Germinal center (tissue), 1 donor: ENCODE measurements around the gene GSTM4.
A peak's percentile ranks its signal among the peaks of the same experiment; 100 is the strongest.

Experiments used
- DNase-seq: peaks from one replicate; pipeline ENCODE4 v3.0.0; 2012; ENCODE audit warnings: mixed read lengths, low spot score

GSTM4 gene

DNA sequence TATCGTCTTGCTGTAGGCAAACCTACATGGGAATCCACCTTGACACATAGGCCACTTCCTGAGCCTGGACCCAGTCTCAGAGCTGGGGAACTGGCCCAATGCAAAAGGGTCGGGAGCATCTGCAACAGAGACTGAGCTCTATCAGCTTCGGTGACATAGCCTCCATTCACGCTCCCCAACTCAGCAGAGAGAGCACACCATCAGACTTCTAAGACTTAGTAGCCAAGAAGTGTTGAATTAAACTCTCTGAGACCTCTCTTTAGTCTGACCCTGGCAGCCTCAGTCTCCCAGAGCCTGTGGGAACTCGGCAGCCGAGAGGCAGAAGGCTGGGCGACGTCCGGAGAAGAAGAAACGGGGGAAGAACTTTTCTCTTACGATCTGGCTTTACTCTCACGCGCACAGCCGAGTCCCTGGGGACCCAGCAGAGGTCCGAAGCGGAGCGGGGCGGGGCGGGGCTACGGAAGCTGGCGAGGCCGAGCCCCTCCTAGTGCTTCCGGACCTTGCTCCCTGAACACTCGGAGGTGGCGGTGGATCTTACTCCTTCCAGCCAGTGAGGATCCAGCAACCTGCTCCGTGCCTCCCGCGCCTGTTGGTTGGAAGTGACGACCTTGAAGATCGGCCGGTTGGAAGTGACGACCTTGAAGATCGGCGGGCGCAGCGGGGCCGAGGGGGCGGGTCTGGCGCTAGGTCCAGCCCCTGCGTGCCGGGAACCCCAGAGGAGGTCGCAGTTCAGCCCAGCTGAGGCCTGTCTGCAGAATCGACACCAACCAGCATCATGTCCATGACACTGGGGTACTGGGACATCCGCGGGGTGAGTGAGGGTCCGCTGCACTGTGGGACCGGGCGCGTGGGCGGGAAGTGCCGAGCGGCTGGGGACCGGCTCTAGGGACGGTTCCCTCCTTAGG lies at the start of gene GSTM4:
Gene GSTM4, plus strand, starts transcription at position 485 of the 905 bp plus-strand sequence. Its CDS starts 291 bp downstream, at position 776.
- DNase-seq = peak; percentile 81

DNA sequence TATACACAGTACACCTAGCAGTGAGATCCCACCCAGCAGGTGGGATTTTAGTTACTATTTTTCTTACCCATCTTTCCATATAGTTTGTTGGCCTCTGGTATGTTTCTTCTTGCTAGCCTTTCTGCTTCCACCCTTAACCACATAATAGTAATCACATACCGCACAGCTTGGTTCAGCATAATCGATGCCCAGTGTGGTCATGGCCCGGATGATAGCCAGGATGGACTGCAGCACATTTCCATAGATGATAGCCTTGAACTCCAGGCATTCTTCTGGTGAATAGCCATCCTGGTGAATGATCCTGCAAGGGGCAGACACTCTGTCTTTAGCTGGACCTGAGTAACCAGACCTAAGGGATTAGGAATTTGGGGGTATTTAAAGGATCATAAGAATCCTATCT lies 46.0 kb upstream of the GSTM4 start:
- no peak for DNase-seq

DNA sequence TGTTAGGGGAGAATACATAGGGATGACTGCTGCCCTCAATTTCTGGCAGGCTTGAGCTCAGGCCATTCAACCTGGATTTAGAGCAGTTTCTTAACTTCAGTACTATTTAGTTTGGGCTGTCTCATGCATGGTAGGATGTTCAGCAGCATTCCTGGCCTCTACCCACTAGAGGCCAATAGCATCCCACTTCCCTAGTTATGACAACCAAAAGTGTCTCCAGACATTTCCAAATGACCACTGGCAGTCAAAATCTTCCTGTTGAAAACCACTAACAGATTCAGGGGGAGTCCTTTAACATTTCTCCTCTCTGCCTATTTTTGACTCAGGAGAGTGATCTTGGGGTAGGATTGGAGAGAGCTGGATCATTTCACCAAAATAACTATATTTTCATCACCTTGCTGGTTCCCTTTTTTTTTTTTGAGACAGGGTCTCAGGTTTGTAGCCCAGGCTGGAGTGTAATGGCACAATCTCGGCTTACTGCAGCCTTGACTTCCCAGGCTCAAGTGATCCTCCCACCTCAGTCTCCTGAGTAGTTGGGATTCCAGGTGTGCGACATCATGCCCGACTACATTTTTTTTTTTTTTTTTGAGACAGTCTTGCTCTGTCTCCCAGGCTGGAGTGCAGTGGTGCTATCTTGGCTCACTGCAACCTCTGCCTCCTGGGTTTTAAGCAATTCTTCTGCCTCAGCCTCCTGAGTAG lies 45.1 kb upstream of the GSTM4 start:
- no peak for DNase-seq

DNA sequence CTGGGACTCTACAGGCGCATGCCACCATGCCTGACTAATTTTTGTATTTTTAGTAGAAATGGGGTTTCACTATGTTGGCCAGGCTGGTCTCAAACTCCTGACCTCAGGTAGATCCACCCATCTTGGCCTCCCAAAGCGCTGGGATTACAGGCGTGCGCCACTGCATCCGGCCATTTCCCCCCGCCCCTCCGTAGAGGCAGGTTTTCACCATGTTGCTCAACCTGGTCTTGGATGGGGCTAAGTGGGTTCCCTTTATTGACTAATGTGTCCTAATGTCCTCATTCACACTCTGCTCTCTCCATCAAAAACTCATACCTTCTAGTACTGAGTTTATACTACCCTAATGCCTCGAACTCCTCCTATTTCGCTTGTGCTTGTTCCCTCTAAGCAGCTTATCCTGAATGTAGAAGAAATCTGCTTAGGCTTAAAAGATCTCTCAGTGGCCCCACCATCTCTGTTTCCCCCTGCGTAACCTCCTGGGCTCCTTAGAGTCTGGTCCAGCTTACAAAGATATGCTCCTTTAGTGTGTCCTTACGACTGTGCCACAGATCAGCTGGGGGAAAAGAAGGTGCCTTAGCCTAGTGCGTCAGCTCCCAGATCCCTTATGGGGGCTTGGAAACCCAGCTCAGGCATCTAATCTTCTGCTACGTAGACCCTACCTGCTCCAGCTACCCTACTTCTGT lies 44.5 kb upstream of the GSTM4 start:
- no peak for DNase-seq

DNA sequence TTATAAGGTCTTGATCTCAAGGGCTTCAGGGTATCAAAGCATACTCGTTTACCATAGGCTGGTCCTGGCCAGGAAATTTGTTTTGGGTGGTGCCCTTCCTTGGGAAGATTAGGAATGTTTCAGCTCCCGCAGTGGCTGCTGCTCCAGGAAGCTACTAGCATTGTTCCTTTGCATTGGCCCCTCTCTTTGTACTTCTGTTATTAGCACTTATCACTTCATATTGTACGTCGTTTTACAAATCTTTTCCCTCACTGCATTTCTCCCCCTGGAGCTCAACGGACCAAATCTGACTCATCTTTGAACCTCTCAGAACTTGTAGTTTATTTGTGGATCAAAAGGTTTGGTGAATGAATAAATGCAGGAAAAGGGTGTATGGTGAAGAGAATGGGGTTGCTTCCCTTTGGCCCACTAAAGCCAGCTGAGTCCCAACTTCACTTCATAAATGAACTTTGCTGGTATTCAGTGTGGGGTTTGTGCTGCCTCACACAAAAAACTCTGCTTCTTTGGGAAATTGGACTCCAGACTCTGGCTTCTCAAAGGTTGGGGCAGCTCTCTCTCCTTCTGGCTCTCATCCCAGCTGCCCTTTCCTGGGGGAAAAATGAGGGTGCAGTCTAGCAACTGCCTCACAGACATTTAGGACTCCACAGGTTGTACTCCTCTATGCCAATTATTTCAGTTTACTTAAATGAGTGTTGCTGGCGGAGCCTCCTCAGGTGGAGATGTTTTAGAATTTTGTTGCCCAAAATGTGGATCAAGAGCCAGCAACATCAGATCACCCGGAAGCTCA lies 42.3 kb upstream of the GSTM4 start:
- no peak for DNase-seq

DNA sequence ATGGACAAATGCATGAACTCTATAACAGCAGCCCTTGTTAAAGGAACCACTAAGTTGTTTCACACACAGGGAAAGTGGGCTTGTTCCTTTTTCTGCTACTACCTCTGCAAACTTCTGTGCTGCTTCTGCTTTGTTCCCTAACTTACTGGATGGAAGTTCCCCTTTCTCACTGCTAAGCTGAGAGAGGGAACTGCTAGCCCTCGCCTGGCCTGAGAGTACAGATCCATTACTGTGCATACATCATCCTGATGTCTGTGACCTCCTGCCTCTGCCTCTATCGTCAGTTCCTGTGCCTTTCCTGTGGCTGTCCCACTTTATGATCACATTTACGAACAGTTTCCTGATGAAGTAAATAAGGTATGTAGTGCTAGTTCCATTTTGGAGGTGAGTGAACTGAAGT lies 40.0 kb upstream of the GSTM4 start:
- DNase-seq = peak; percentile 45

DNA sequence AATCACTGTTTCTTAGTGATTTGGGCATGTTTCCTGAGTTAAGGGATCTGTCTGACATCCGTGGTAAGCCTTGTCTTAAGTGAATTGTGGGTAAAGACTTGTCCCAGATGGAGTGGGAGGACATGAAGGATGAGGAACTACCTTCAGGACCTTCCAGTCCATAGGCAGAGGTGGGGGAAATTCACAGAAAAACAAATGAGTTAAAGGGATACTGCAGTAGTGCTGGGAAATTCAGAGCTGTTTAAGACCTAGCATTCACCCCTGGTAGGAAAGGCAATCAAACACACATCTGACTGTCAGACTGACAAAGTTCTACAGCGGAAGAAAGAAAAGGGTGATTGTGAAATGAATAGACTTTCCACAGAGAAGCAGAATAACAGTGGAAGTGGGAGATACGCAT lies 39.5 kb upstream of the GSTM4 start:
- no peak for DNase-seq

DNA sequence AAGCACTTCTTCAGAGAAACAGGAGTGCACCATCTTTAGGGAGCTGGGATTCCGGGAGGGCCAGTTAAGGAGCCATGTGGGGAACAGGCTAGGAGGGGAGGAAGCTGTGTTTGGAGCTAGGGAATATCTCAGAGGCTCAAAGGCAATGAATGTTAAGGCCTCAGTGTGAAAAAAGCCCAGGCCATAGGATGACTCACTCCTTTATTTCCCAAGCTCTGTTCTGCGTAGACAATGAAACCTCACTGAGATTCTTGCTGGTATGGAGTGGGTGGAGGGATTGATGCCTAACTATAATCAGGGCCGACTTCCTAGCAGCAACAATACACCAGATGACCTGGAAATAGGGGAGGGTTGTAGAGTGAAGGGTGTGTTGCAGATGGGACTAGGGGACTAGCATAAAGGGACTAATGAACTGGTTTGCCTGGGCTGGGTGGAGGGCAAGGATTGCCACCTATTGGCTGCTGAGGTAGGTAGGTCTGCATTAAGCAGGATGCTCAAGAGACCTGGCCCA lies 38.6 kb upstream of the GSTM4 start:
- DNase-seq = no peak

DNA sequence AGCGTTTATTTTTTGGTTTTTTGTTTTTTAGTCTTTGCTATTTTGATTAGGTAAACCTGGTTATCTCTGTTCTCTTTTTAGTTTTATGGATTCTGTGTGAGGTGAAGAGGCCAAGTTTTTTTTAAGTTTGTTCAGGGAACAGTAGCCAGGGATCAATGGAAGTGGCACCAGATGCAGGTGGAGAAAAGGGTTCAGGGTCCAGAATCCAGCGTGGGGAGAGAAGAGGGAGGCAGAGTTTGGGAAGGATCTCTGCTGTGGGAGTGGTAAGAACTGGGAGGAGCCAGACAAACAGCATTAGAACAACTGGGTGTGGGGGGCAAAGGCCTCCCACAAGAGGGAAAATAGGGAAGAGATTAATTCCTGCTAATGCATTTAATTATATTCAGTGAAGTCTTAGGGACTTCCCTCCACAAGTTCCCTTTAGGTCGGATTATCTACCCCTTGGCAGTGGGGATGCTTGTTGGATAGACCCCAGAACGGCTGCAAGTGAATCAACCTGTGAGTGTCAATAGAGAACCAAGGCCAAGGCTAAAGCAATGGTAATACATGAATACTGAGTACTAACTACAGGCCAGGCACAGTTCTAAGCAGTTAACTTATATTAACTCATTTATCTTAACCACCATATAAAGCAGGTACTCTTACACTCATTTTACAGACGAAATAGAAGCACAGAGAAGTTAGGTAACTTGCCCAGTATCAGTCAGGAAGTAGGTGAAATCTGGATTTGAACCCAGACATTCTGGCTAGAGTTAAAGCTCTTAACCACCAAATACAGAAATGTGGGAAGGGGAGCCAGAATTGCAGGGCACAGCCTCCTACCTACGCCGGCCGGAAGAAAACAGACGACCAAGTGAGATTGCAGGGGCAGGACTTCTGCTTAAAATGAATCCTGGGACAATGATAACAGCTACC lies 37.0 kb upstream of the GSTM4 start:
- no peak for DNase-seq

DNA sequence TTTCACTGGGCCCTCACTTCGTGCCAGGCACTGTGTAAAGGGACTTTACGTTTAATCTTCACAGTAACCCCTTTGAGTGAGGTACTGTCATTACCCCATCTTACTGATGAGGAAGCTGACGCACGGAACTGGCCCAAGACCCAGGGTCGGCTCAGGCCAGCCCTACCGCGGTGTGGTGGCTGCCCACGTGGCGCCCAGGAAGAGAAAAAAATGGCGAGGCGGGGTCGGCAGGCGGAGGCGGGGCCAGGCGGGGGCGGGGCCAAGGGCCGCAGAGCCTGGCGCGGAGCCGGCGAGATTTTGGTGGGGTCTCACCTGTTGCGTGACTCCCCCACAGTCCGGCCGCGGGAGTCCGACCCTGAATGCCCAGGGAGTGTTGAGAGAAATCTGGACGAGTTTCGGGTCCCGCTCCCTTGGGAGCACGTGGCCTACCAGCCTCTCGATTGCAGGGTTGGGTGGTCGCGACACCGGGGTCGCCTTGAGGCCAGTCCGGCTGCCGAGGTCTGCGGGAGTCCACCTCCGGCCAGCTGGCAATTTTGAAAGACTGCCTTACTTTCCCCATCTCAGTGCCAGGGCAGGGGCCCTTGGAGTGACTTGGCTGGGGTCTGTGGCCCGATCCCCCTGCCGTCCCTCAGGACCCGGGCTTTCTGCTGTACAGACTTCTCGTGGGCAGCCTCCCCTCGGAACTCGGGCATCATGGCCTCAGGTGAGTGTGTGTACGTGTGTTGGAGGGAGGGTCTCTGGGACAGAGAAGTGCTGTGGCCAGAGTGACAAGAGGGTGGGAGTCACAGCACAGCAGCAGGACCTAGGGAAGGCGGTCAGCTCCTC lies 36.1 kb upstream of the GSTM4 start, which contains the start of the genes AMPD2 and GNAT2:
Gene AMPD2, plus strand, starts transcription at position 262 of the 825 bp plus-strand sequence. CDS start 1,339 bp downstream, outside the sequence.
Gene GNAT2, minus strand, starts transcription at position 41 of the 825 bp plus-strand sequence. CDS start 6,746 bp downstream, outside the sequence.
- DNase-seq = peak; percentile 86

DNA sequence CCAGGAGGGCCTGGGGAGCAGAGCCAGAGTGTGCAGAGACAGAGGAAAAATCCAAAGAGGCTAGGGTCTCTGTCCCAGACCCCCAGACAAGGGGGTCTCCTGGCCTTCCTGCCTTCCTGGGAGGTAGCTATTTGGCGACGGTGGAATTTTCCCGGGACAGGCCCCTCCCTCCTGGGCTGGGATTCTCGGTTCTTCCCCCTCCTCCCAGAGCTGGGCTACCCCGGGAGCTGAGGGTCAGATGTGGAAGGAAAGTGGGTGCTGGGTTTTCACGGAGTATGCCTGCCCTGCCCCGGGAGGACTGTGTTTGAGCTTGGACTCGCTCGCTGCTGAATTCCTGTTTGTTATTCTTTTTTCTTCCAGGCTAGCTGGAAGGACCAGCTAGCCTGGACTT lies 35.5 kb upstream of the GSTM4 start:
- peak; percentile 47 for DNase-seq

DNA sequence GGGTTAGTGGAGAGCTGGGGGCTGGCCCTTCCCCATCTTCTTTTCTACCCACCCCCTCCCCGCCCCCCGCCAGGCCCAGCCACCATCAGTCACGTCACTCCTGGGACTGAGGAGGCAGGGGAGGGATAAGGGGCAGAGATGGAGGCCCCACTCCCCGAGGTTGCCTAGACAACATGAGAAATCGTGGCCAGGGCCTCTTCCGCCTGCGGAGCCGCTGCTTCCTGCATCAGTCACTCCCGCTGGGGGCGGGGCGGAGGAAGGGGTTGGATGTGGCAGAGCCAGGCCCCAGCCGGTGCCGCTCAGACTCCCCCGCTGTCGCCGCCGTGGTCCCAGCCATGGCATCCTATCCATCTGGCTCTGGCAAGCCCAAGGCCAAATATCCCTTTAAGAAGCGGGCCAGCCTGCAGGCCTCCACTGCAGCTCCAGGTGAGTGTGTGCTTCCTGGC lies 35.0 kb upstream of the GSTM4 start:
- peak; percentile 87 for DNase-seq

DNA sequence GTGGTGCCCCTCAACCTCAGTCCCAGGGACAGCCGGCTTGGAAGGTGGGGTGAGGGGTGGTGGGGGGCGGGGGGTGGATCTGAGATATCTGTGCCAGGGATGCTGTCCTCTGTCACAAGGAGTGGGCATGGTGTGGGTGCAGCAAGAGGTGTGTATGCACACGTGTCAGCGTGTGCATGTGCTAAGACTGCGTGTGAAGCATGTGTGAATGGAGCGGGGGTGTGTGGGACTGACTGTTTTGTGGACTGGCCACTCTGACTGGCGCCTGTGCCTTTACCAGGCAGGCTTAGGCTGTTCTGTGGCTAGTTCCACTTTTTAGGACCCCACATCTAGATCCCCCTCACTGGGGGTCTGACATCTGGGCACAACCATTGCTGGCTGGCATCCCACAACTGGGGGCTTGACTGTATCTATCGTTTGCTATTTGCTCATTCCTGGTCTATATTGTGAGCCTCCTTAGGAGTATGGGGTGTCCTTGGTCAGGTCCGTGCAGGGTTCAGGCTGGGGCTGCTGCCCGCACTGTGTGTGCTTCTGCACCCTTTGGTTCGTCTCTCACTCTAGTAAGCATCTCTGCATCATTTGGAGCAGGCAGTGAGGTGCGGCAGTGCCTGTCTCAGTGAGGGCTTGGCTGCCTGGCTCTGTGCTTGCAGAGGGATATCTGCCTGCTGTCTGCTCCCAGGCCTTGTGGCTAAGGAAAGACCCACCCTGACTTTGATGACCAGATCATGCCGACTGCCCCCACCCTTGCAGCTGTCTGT lies 34.3 kb upstream of the GSTM4 start:
- DNase-seq = no peak

DNA sequence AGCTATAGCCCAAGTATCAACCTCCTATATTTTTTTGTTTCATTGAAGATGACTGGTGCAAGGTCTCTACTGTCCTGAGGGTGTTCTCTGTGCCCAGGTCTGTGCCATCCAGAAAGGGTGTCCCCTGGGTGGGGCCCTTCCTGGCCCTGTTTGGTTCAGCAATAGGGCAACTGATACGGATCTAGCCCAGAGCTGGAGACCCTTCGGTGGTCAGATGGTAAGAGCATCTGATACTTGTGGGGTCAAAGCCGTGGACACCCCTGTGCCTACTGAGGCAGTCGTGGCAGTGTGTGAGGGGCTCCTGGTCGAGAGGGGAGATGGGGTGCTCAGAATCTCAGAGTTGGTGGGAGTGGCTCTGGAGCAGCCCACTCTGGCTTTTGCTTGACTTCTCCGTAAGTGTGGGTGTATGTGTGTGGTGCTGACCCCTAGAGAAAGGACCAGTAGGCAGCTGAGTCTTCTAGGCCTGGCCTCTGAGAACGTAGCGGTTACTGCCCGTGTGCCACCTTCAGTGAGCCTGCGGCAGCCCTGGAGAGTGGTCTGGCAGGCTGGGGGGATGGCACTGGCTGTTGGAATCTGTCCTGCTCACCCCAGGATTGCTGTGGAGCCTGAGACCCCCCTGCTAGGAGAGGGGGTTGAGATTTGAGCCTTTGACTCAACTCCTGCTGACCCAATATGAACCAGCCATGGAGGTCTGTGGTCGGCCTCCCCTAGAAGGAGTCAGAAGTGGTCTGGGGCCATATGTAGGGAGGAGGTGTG lies 33.6 kb upstream of the GSTM4 start:
- DNase-seq = no peak

DNA sequence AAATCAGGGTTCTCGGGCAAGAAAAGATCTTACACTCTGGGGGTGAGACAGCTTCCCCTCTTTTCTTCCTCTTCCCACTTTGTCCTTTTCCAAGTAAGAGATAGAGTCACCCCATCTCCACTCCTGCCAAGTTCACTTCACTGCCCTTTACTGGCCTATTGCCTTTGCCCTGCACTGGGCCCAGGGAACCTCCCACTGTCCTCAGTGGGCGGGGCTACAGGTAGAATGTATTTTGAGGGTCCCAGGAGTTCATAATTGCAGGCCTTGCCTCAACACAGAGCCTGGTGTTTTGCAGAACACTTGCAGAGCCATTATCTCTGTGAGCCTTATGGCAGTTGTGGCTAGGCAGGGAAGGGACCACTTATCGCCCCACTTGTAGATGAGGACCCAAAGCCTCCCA lies 33.0 kb upstream of the GSTM4 start:
- DNase-seq = no peak

DNA sequence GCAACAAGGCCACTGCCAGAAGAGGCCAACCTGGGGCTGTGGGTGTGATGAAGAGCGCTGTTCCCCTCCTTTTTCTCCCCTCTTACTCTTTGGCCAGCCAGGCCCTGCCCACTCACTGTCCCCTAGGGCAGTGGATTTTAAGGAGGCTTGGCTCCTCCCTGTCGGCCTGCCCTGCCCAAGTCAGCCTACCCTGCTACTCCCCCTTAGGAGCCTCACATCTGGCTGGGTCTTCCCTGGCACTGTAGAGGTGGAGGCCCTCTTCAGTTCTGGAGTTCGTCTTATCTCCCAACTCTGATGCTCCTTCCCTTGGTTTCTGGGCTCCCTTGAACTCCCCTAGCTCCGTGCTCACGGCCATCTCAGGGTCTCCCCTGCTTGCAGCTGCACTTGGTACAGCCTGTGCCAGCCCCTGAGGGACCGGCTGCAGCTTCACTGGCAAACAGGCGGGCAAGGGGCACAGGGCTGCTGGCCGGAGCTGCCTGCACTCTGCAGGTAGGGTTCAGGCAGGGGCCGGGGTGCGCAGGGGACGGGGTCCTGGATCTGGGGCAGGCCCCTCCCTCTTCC lies 32.2 kb upstream of the GSTM4 start:
- DNase-seq = no peak

DNA sequence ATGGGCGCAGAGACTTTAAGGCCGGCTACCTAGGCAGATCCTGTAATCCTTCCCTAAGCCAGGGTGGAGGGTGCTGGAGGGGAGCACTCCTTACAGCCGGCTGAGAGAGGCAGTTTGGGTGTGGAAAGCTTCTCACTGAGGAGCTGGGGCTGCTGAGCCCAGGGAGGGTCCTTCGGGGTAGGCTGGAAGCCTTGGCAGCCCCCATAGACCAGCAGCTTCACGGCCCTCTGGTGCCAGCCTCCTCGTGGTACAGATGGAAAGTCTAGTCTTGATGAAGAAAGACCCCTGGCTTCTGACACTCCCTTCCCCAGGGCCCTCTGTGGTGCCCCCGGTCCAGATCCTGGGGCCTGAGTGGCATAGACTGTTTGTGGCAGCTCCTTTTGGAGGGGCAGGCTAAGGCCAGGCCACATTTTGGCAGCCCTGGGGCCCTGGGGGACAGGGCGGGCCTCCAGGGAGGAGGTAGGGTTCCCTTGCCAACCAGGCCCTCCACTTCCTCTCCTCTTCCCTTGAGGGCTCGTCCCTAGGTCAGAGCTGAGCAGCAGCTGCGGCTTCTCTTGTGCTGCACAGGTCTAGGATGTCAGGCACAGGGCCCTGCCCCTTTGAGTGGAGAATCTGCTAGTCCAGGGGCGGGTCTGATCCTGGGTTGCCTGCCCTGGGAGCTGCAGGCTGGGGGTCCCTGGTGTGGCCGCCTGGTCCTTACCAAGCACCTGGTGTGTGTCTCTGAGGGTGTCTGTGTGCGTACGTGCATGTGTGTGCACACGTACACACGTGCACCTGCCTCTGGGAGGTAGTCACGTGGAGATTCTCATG lies 31.5 kb upstream of the GSTM4 start:
- DNase-seq = peak; percentile 56
